HepG2 (cell line): Measurements from ENCODE around the gene PRR15L. TPM values are rescaled to one million over a fixed set of nuclear protein-coding genes. Genes with fewer than 3 reads are reported as not detected.

ENCODE experiments used
- GLMP ChIP-seq: sonication (generic); formaldehyde crosslinking; IDR thresholded peaks from 2 replicates; pipeline ENCODE4 v1.9.0; 2021; ENCODE audit warnings: missing genetic modification reagents, mild to moderate bottlenecking, borderline replicate concordance
- IRX3 ChIP-seq: sonication (generic); formaldehyde crosslinking; IDR thresholded peaks from 2 replicates; pipeline ENCODE4 v1.8.1; 2023; ENCODE audit warnings: mild to moderate bottlenecking, low read depth, missing genetic modification reagents, borderline replicate concordance
- PRDM10 ChIP-seq: sonication (generic); formaldehyde crosslinking; IDR thresholded peaks from 2 replicates; pipeline ENCODE4 v1.4.0; 2020; ENCODE audit warnings: low read depth, missing genetic modification reagents
- PRDM15 ChIP-seq: sonication (generic); formaldehyde crosslinking; IDR thresholded peaks from 2 replicates; pipeline ENCODE4 v1.4.0; 2020; ENCODE audit warnings: missing genetic modification reagents
- RAD51 ChIP-seq: fragments of 450-650 bp; IDR thresholded peaks from 2 replicates; pipeline ENCODE4 v1.6.1; 2016; ENCODE audit warnings: borderline replicate concordance
- RFX5 ChIP-seq: IDR thresholded peaks from 2 replicates; pipeline ENCODE4 v1.6.1; 2011; ENCODE audit warnings: low read depth, low read length, improper control_type of control experiment
- TBP ChIP-seq: sonication (generic); formaldehyde crosslinking; IDR thresholded peaks from 2 replicates; pipeline ENCODE4 v1.5.0; 2020; ENCODE audit warnings: missing genetic modification reagents
- TFDP2 ChIP-seq: sonication (generic); formaldehyde crosslinking; IDR thresholded peaks from 2 replicates; pipeline ENCODE4 v1.4.0; 2020; ENCODE audit warnings: missing genetic modification reagents
- UBTF ChIP-seq: sonication (generic); formaldehyde crosslinking; IDR thresholded peaks from 2 replicates; pipeline ENCODE4 v1.4.0; 2020; ENCODE audit warnings: mild to moderate bottlenecking, missing genetic modification reagents
- ZNF333 ChIP-seq: sonication (generic); formaldehyde crosslinking; IDR thresholded peaks from 2 replicates; pipeline ENCODE4 v1.4.0; 2020; ENCODE audit warnings: mild to moderate bottlenecking, missing genetic modification reagents, borderline replicate concordance
- ZNF337 ChIP-seq: sonication (generic); formaldehyde crosslinking; IDR thresholded peaks from 2 replicates; pipeline ENCODE4 v1.5.1; 2020; ENCODE audit warnings: missing genetic modification reagents, low read depth, mild to moderate bottlenecking, borderline replicate concordance
- ZNF530 ChIP-seq: sonication (generic); formaldehyde crosslinking; IDR thresholded peaks from 2 replicates; pipeline ENCODE4 v1.5.0; 2020; ENCODE audit warnings: low read depth, mild to moderate bottlenecking, missing genetic modification reagents
- ZNF564 ChIP-seq: sonication (generic); formaldehyde crosslinking; IDR thresholded peaks from 2 replicates; pipeline ENCODE4 v1.8.1; 2023; ENCODE audit warnings: mild to moderate bottlenecking, missing genetic modification reagents
- ZNF567 ChIP-seq: sonication (generic); formaldehyde crosslinking; IDR thresholded peaks from 2 replicates; pipeline ENCODE4 v1.8.1; 2023; ENCODE audit warnings: mild to moderate bottlenecking, missing genetic modification reagents, borderline replicate concordance
- polyA plus RNA-seq, 8 experiments: library from polyadenylated mRNA; depleted of rRNA in 3 of 8; stranded (reverse) in 7 of 8; unstranded in 1 of 8; fragments of >200 nt; fragmentation: Illumina TruSeq in 4 of 8; extraction: Trizol in 4 of 8; gene quantifications; 2 replicates each; pipeline versions ENCODE4 v1.2.1 to v1.2.3, GENCODE V29; 2011 to 2016; ENCODE audit warnings: low read depth in 4 of 8, missing spikeins in 1 of 8, mixed read lengths in 1 of 8; ENCODE audit not compliant: insufficient read depth in 1 of 8
- total RNA-seq, 5 experiments: library from RNA; depleted of rRNA; stranded (reverse); fragments of >200 nt; fragmentation: Illumina TruSeq; extraction: Trizol; gene quantifications; 2 replicates each; pipeline ENCODE4 v1.2.3, GENCODE V29; 2016; ENCODE audit warnings: low read depth in 1 of 5

PRR15L gene
- total and polyA plus RNA-seq, 2 of the 13 experiments (the other 11 are each of a cell fraction or from before 2014, with no cell fraction given) = 0.44 to 2.0 TPM

- TF ChIP-seq IRX3 (CRISPR knock-in tag) (peak; percentile 99), TFDP2 (CRISPR knock-in tag) (peak; percentile 98), PRDM15 (CRISPR knock-in tag) (no peak), RAD51 (no peak), ZNF333 (CRISPR knock-in tag) (peak; percentile 92), UBTF (CRISPR knock-in tag) (peak; percentile 51), PRDM10 (CRISPR knock-in tag) (peak; percentile 22; the same call in 1 of the 2 replicates), ZNF564 (CRISPR knock-in tag) (peak; percentile 88), ZNF530 (CRISPR knock-in tag) (peak; percentile 93), GLMP (CRISPR knock-in tag) (no peak), RFX5 (peak; percentile 69), ZNF337 (CRISPR knock-in tag) (peak; percentile 87; the same call in 1 of the 2 replicates), TBP (CRISPR knock-in tag) (no peak), ZNF567 (CRISPR knock-in tag) (0 out of 2 replicates have a peak, but pooled peaks have one; percentile 50)
These were observed 13.2 kb upstream of the PRR15L start, which contains the start of gene CDK5RAP3 (continued) for GRCh38 chr17:47970725-47971499.
